HG03558 (cell line): ENCODE measurements around the gene JAG1.

Experiments
- ATAC-seq: cut with Tn5 transposase; IDR thresholded peaks from one replicate; pipeline ENCODE4 v1.9.1; 2021; ENCODE audit warnings: moderate number of reproducible peaks; ENCODE audit not compliant: unreplicated experiment; ENCODE audit errors: extremely low read depth

The JAG1 gene

GRCh38 chr20:10670501-10671220, 3.1 kb downstream of the JAG1 start:
- peak; percentile 22 for ATAC-seq

DNA sequence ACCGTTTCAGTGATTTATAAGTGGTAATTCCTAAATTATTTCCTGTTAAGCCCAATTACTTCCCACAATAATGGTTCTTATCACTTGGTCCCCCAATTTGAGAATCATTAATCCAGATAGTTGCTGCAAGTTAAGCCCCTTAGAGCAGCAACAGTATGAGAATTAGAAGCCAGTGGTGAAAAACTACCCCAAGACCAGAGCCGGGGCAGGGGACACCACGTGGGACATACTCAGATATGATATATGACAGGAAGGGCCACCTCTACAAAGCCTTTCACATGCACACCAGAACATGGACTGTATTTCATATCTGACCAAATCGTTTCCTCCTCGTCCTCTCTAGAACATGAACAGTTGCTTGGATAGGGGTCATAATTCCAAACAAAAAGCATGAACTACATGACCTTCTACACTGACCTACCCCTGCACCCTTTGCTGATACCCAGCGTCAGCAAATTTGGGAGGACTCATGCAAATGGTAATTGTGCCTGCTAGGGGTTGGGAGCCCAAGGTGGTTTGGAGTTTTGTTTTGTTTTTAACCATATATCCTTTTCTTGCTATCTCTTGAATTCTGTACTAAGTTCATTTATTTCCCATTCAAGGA, 3.9 kb downstream of the JAG1 start:
- ATAC-seq = no peak

GRCh38 chr20:10668677-10669368, 5.0 kb downstream of the JAG1 start:
- no peak for ATAC-seq

DNA sequence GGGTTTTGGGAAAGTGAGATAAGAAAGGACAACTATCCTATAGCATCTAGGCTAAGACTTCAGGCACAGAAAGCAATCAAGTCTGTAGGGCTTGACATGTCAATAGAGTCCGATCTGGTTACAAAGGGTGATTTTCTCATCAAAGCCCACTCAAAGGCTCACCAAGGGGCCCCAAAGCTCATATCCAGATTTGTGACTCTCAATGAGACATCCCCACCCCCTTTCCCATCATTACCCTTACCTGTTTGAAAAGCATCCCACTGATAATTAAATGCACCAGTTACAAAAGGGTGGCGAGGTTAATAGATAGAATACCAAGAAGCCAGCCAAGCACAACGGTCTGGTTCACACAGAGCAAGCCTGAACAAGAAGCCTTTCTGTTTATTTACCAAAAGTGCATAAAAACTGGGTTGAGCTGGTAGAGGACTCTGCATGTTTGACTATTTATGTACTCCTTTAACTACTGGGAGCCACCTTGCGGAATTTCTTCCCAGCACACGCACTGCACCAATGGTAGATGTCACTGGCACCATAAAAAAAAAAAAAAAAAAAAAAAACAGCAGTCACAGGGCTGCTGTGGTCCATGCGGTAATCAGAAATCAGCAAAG, 6.1 kb downstream of the JAG1 start:
- no peak for ATAC-seq

- ATAC-seq = no peak
These were observed 6.8 kb downstream of the JAG1 start for GRCh38 chr20:10667077-10667401.

DNA sequence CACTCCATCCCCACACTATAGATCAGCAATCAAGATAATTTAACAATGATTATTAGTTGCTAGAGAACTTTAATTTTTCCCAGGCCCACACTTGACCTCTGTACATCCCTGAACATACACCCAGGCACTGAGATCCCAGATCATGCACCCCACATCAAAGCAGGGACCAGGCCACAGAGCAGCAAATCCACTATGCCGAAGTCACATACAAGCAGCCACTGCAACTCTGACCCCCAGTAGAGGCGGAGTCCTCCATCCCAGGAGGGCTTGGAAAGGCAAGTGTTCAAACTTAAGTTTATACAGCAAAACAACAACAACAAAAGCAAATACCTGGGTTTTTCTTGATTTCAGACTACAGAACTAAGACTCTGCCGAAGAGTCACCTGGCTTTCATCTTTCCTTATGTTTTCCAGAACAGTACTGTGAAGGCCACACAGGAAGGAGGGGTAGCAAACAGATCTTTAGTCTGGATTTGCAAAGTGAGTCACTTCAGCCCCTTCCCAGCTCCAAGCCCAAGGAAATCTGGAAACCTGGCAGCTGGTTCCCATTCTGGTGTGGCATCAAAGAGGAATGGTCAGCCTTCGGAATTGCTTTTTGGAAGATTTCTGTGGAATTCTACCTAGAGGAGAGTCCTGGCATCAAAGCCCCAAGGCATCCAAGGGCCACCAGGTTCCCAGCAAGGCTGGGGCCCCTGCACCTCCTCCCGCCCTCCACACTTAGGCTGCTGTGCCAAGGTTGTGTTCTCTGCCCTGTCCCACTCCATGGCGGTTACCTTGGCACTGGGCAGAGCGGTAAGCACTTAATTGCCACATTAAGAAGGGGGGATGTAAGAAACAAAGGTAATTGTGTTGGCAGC, 7.3 kb downstream of the JAG1 start:
- ATAC-seq = no peak

- no peak for ATAC-seq
These were observed 8.0 kb downstream of the JAG1 start for GRCh38 chr20:10665791-10666190.

DNA sequence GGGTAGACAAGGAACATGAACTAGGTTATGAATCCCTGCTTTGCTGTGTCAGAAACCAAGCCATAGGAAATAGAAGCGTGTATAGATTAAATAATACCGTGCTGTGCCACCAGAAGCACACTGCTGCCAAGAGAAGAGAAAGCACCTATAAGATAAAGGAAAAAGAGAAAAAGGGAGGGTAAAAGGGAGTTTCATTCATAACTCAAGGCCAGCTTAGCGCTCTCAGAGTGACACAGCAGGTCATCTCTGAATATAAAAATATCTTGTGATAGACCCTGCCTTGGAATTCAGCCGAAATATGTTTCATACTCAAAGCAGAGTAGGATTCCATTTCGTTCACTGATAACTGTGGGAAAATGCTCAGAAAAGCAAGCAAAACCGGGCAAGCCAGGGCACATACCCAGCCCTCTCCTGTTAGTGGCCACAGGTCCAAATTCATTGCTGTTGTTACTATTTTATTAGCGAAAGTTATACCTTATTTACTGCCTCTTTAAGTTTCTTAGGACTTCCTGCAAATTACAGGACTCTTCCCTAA, 8.7 kb downstream of the JAG1 start:
- ATAC-seq = no peak

- ATAC-seq = no peak
These were observed 10.0 kb downstream of the JAG1 start for GRCh38 chr20:10663756-10664155.

- ATAC-seq = no peak
These were observed 10.9 kb downstream of the JAG1 start for GRCh38 chr20:10662661-10663458.

DNA sequence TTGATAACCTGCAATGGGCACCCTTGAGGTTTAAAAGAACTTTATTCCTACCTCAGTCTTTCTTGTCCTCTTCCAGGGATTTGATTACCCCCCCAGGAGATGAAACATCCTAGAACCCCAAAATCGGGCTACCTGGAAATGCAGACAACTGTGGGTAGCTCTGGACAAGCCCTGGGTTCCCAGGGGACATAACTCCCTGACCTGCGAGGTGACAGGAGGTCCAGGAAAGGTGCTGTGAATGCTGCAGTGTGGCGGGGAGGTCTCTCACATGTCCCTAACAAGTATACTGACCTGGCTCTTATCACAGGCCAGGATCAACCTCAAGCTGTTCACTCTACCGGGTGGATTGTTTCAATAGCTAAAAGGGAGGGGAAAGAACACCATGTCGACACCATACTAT, 11.6 kb downstream of the JAG1 start:
- no peak for ATAC-seq

DNA sequence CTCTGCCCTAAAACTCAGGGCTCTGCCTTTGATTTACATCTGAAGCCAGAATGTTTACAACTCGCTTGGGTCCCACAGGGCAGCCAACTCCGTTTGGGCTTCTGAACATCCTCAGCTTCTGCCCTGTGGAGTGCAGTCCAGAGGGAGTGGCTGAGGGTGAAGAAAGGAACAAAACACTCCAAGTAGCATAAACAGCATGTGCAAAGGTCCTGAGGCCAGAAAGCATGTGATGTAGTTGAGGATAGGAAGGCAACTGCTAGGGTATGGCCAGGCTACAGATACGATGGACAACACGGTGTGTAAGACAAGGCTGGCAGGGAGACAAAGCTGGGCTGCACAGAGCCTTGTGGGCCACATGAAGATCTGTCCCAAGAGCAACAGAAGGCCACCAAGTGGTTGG, 12.5 kb downstream of the JAG1 start:
- no peak for ATAC-seq

DNA sequence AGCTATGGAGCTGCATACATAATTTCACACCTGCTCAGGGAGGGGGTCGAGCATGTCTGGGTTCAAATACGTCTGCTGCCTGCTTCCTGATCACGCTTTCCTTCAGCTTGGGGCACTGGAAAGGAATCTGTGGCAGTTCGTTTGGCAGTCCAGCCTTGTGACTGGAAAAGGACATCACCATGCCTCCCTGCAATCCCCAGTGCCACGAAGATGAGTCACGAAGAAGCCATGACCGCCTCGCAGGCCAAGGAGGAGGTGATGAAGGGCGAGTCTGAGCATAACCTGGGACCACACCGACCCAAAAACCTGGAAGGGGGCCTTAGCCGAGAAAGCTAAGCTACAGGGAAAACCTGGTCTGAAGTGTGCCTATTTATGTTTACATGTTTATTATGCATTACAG, 13.1 kb downstream of the JAG1 start:
- no peak for ATAC-seq

DNA sequence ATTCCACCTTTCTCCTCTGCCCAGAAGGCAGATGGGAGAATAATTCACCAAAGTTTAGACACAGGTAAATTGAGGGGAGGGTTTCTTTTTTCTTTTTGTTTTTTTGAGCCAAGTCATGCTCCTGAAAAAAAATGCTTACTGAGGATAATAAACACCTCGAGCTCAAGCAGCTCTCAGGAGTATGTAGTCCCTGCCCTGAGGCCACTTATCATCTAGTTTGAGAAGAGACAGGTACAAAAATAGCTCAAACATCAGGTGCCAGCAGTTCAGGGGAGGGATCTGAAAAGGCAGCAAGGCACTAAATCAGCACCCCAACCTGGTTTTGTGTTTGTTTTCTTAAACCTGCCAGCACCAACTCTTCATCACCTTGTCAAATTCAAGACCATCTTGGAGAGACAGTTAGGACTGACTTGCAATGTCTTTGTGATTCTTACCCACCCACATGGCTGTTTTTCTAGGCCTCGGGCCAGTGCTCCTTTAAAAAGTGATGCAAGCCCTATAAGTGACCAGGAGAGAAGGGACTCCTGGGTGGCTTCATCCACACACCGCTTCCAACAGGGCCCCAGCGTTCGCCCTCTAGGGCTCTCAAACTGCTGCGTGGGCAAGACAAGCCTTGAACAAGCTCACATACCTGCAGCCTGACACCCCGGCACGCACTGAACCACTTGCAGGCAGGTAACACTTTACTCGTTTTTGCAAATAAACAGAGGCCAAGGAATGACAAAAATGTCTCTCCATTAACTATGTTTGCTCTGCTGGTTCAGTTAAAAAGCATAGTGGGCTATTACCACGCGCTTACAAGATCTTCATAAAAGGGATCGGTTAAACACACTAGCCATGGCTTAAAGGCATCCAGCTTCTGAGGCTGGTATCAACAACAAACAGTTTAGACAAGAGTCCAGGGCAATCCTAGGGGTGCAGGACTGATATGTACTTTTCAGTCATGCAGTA, 13.9 kb downstream of the JAG1 start:
- no peak for ATAC-seq

GRCh38 chr20:10658876-10659632, 14.7 kb downstream of the JAG1 start:
- ATAC-seq = no peak

- ATAC-seq = no peak
These were observed 15.6 kb downstream of the JAG1 start for GRCh38 chr20:10658051-10658823.

DNA sequence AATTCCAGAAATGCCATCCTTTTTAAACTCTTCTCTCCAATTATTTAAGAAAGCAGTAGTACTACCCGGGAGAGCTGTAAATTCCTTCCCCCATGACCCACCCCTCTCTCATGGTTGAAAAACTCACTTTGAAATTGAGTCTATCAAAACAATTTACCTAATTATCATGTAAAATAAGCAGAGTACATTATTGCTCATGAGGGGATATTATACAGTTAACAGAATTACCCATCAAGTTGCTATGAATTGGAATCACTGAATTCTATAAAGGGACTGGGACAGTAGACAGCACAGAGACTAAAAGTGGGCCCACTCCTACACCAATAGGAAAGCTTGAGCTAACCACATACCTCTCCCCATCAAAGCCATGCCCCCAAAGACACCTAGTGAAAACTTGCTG, 16.3 kb downstream of the JAG1 start:
- ATAC-seq = no peak
